ENCODE measurements around the gene S100PBP. TPM values are rescaled to one million over a fixed set of nuclear protein-coding genes. Genes with fewer than 3 reads are reported as not detected.
A peak's percentile ranks its signal among the peaks of the same experiment; 100 is the strongest.

The S100PBP gene
- total and polyA plus RNA-seq, 2 of the 13 experiments (the other 11 are each of a cell fraction or from before 2014, with no cell fraction given) = 20.4 to 26.1 TPM

- FAIRE-seq (no peak), ATAC-seq (no peak), DNase-seq (ENCODE audit: low spot score) (no peak)
- in situ Hi-C loops (cut with HindIII; ENCODE audit: extremely low pct_ligation_motif_present, low pct_unique_long_range_greater_than_20kb) (no loop called here), intact Hi-C loops (cut with micrococcal nuclease; ENCODE audit: unreplicated experiment) (no loop called here)
- no peak for TF ChIP-seq KLF9 (CRISPR knock-in tag; IDR thresholded peaks at IDR 0.05; ENCODE audit: low read depth)
- TF ChIP-seq ATF7 (IDR thresholded peaks at IDR 0.05) = peak; percentile 76
- TF ChIP-seq ATF7 (CRISPR knock-in tag; IDR thresholded peaks at IDR 0.05) = no peak
- TF ChIP-seq CREB1 (IDR thresholded peaks at IDR 0.05) = peak; percentile 71
- no peak for TF ChIP-seq CREB1 (CRISPR knock-in tag; IDR thresholded peaks at IDR 0.05)
- 0 out of 2 replicates have a peak, but pooled peaks have one; percentile 17 for TF ChIP-seq ZFP91 (CRISPR knock-in tag; IDR thresholded peaks at IDR 0.05; ENCODE audit: borderline replicate concordance)
- no peak for TF ChIP-seq ZNF574 (CRISPR knock-in tag; IDR thresholded peaks at IDR 0.05)
- H3K9ac ChIP-seq (ENCODE audit: insufficient read depth, low read depth, low read length) = no peak overlapping the region
- no peaks in the 10 kb centered on the region for H3K27me3 ChIP-seq (ENCODE audit: control insufficient read depth in 1 of 2, insufficient read depth in 2 of 2, low read length in 2 of 2)
- no peaks in the 10 kb centered on the region for H3K79me2 ChIP-seq (ENCODE audit: insufficient read depth, low read length)
- H2AFZ ChIP-seq (ENCODE audit: low read length) = no peak overlapping the region
- no peaks in the 10 kb centered on the region for H3K9me3 ChIP-seq (ENCODE audit: low read length)
- H3K27ac ChIP-seq (ENCODE audit: extremely low read length, insufficient read depth, low read length) = no peak overlapping the region
- CTCF ChIA-PET (ENCODE audit: low intra/inter-chr PET ratio, low total read pairs) = no interaction called here
- no peaks in the 10 kb centered on the region for H4K20me1 ChIP-seq (ENCODE audit: insufficient read depth, low read length)
- no TSS peak for BruUV-seq (replicated peaks)
- peaks cover 3% of the 10 kb centered on the region for H3K4me1 ChIP-seq (ENCODE audit: insufficient read depth, low read length)
- 95% methylated on average over 8 of the region's 8 CpGs for WGBS (ENCODE audit: low lambda C conversion rate)
- H3K4me3 ChIP-seq (replicated peaks in 1 of 3; ENCODE audit: insufficient read depth in 1 of 3, low read depth in 2 of 3, low read length in 3 of 3) = no peak overlapping the region
- peaks cover 0 to 4% of the 10 kb centered on the region in 2 experiments; a peak in 1 of 5 replicates for H3K36me3 ChIP-seq (replicated peaks in 1 of 2; ENCODE audit: control insufficient read depth in 1 of 2, insufficient read depth in 2 of 2, low read length in 2 of 2)
- POLR2A ChIA-PET = no interaction called here
- no peak overlapping the region for H3K4me2 ChIP-seq (ENCODE audit: low read depth, low read length)
Measured at GRCh38 chr1:32864375-32865019, 47.0 kb downstream of the S100PBP start.
